Endothelial cell of umbilical vein (primary cell): Measurements from ENCODE around the gene EXOC7. TPM values are rescaled to one million over a fixed set of nuclear protein-coding genes. Genes with fewer than 3 reads are reported as not detected.

Source experiments
- BruUV-seq: library from RNA; stranded (reverse); fragments of 400-500 nt; replicated peaks from 2 replicates; lab custom pipeline; 2021; lab: Mats Ljungman, UMichigan
- CTCF ChIA-PET: fragments of 300-600, 350-600 bp; sonication (Branson Sonifier 250); formaldehyde crosslinking; loops from one replicate; lab custom pipeline; 2021; ENCODE audit warnings: antibody characterized with exemption, inconsistent platforms; lab: Charles Lee
- POLR2A ChIA-PET: fragments of 300-600, 350-600 bp; sonication (Branson Sonifier 250); formaldehyde crosslinking; loops from one replicate; lab custom pipeline; 2021; ENCODE audit warnings: antibody characterized with exemption, inconsistent platforms; lab: Charles Lee
- DNase-seq: peaks from one replicate; pipeline ENCODE4 v3.0.0-alpha.2; 2011; ENCODE audit warnings: low read depth, low spot score
- FAIRE-seq: peaks from 2 replicates; lab custom pipeline; 2011; peaks lifted over from hg19 to GRCh38; lab: Jason Lieb, UNC
- H2AFZ ChIP-seq: 2 replicates; pipeline ENCODE4 v1.6.0; 2012; ENCODE audit warnings: low read depth, low read length, control low read depth, inconsistent platforms
- H3K27ac ChIP-seq: 2 replicates; pipeline ENCODE4 v1.5.1; 2011; ENCODE audit warnings: low read depth, mild to moderate bottlenecking, control low read depth, low read length, moderate library complexity; ENCODE audit not compliant: insufficient read depth
- H3K27me3 ChIP-seq, 2 experiments: 2 replicates each; pipeline versions ENCODE4 v1.6.0 to v1.6.1; 2011; ENCODE audit warnings: low read length in 2 of 2, mixed read lengths in 1 of 2; ENCODE audit not compliant: control insufficient read depth in 2 of 2, insufficient read depth in 2 of 2
- H3K36me3 ChIP-seq, 2 experiments: 2 replicates in 1 of 2; 3 replicates in 1 of 2; pipeline ENCODE4 v1.5.1; 2011; ENCODE audit warnings: low read length in 2 of 2, mild to moderate bottlenecking in 1 of 2, moderate library complexity in 1 of 2; ENCODE audit not compliant: control insufficient read depth in 2 of 2, insufficient read depth in 2 of 2; ENCODE audit errors: extremely low read depth in 1 of 2
- H3K4me1 ChIP-seq: 3 replicates; pipeline ENCODE4 v1.5.1; 2011; ENCODE audit warnings: mild to moderate bottlenecking, low read length; ENCODE audit not compliant: control insufficient read depth, insufficient read depth; ENCODE audit errors: extremely low read depth
- H3K4me2 ChIP-seq: 2 replicates; pipeline ENCODE4 v1.6.1; 2011; ENCODE audit warnings: low read length, control low read depth, mixed read lengths; ENCODE audit not compliant: insufficient read depth
- H3K4me3 ChIP-seq, 3 experiments: fragments of 200-600 bp in 1 of 3; sonication (generic), shearing (Covaris generic) in 1 of 3; replicated peaks in 1 of 3; 2 replicates each; pipeline ENCODE4 v1.5.1; 2011 to 2016; ENCODE audit warnings: control low read depth in 3 of 3, low read length in 3 of 3, mild to moderate bottlenecking in 2 of 3, inconsistent platforms in 1 of 3, low read depth in 1 of 3, moderate library complexity in 1 of 3; ENCODE audit not compliant: insufficient read depth in 1 of 3
- H3K79me2 ChIP-seq: 2 replicates; pipeline ENCODE4 v1.6.0; 2012; ENCODE audit warnings: low read length, inconsistent platforms; ENCODE audit not compliant: control insufficient read depth, insufficient read depth
- H3K9ac ChIP-seq: replicated peaks from 2 replicates; pipeline ENCODE3; 2011; ENCODE audit warnings: low read length, control low read depth; ENCODE audit not compliant: insufficient read depth; ENCODE audit errors: extremely low read depth
- H3K9me1 ChIP-seq: replicated peaks from 3 replicates; pipeline ENCODE4 v1.6.0; 2011; ENCODE audit warnings: mild to moderate bottlenecking, low read length; ENCODE audit not compliant: control insufficient read depth, insufficient read depth; ENCODE audit errors: extremely low read depth
- H3K9me3 ChIP-seq: replicated peaks from 2 replicates; pipeline ENCODE4 v1.5.1; 2012; ENCODE audit warnings: low read length, inconsistent platforms; ENCODE audit not compliant: control insufficient read depth, insufficient read depth
- H4K20me1 ChIP-seq: replicated peaks from 2 replicates; pipeline ENCODE3; 2011; ENCODE audit warnings: mild to moderate bottlenecking, low read length; ENCODE audit not compliant: control insufficient read depth, insufficient read depth; ENCODE audit errors: extremely low read depth
- JUN ChIP-seq: IDR thresholded peaks from 2 replicates; pipeline ENCODE4 v1.6.1; 2011; ENCODE audit warnings: borderline replicate concordance, low read depth; ENCODE audit not compliant: insufficient read length, insufficient read depth
- dilution Hi-C: fragments of 300-500 bp; cut with MboI; formaldehyde crosslinking; loops from one replicate; pipeline ENCODE4 v1.15.0; 2019; ENCODE audit warnings: low sequenced_read_pairs; ENCODE audit not compliant: extremely low pct_ligation_motif_present
- intact Hi-C: fragments of 100-400 bp; cut with micrococcal nuclease; formaldehyde crosslinking; loops from one replicate; pipeline ENCODE4 v1.10.0; 2022
- polyA plus RNA-seq, 4 experiments: library from polyadenylated mRNA; depleted of rRNA in 3 of 4; stranded (reverse) in 3 of 4; unstranded in 1 of 4; fragments of >200 nt; gene quantifications; 2 replicates each; pipeline versions ENCODE4 v1.2.1 to v1.2.3, GENCODE V29; 2011 to 2012; ENCODE audit warnings: missing spikeins in 1 of 4
- total RNA-seq: library from RNA; stranded (reverse); gene quantifications from 2 replicates; pipeline ENCODE4 v1.2.3, GENCODE V29; 2021
- TF ChIP-seq, protein P1 (sequence below), 2 donors: IDR thresholded peaks; 1 replicate in 1 of 2; 2 replicates in 1 of 2; pipeline ENCODE4 v1.5.1; 2011; ENCODE audit warnings: low read length in 2 of 2, mild to moderate bottlenecking in 2 of 2, moderate library complexity in 2 of 2, control low read depth in 1 of 2, inconsistent platforms in 1 of 2, low read depth in 1 of 2; ENCODE audit not compliant: insufficient read depth in 1 of 2; ENCODE audit errors: extremely low read depth in 1 of 2

EXOC7 gene
- total and polyA plus RNA-seq, 2 donors (not counting 3 experiments of a cell fraction or from before 2014, with no cell fraction given): 91.5 to 137 TPM

DNA sequence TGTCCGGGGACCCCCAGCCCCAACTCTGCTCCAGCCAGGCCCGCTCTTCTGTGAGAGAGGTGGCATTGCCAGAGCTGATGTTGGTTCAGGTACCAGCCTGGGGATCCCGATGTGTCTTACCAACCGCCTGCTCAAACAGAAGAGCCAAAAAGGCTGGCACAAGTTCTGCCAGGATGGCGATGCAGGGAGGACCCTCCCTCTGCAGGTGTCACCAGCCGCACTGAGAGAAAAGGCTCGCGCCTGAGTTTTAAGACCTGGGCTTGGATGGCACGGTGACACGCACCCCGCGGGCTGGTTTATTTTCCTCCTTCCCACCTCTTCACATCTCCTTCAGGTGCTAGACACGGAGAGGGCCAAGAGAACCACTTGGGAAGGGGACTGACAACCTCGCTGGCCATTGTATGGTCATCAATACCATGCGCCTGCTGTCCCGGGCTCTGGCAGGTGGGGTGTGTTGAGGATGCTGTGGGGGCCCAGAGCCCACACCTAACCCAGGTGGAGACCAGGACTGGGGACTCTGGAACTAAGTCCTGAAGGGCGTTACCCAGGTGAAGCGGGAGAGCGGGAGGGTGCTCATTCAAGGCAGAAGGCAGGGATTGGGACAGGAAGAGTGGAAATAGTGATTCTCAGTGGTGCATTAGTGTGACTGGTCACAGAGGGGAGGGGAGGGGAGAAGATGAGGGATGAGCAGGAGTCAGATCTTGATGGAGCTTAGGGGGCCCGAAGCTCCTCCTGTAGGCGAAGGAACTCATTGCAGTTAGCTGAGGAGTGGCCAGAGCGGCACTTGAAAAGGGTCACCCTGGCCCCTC, 21.2 kb upstream of the EXOC7 start:
- Histone ChIP-seq H3K27ac (no peak overlapping the region), H3K4me3 (no peak overlapping the region), H3K36me3 (no peaks in the 10 kb centered on the region), H3K27me3 (no peaks in the 10 kb centered on the region), H3K9me3 (no peaks in the 10 kb centered on the region), H2AFZ (no peak overlapping the region), H3K9ac (no peak overlapping the region), H3K79me2 (no peaks in the 10 kb centered on the region), H3K4me1 (peaks cover 3% of the 10 kb centered on the region), H3K4me2 (no peak overlapping the region), H3K9me1 (no peaks in the 10 kb centered on the region), H4K20me1 (no peaks in the 10 kb centered on the region)
- dilution Hi-C loops (no loop called here), intact Hi-C loops (loop anchor here (5.0 kb wide), 2 partner anchors 138 to 173 kb away; no protein-coding TSS in a partner anchor)
- no TSS peak for BruUV-seq
- DNase-seq: no peak
- POLR2A ChIA-PET: no interaction called here
- FAIRE-seq: no peak
- TF ChIP-seq, protein P1, sequence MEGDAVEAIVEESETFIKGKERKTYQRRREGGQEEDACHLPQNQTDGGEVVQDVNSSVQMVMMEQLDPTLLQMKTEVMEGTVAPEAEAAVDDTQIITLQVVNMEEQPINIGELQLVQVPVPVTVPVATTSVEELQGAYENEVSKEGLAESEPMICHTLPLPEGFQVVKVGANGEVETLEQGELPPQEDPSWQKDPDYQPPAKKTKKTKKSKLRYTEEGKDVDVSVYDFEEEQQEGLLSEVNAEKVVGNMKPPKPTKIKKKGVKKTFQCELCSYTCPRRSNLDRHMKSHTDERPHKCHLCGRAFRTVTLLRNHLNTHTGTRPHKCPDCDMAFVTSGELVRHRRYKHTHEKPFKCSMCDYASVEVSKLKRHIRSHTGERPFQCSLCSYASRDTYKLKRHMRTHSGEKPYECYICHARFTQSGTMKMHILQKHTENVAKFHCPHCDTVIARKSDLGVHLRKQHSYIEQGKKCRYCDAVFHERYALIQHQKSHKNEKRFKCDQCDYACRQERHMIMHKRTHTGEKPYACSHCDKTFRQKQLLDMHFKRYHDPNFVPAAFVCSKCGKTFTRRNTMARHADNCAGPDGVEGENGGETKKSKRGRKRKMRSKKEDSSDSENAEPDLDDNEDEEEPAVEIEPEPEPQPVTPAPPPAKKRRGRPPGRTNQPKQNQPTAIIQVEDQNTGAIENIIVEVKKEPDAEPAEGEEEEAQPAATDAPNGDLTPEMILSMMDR (IDR thresholded peaks at IDR 0.05; ENCODE audit: extremely low read depth in 1 of 2, insufficient read depth in 1 of 2, low read depth in 1 of 2, low read length in 2 of 2): peak in 1 of 2 donors; percentile 17
- no peak for TF ChIP-seq JUN
- CTCF ChIA-PET: interaction anchor here (0.9 to 14.5 kb wide), 11 partner anchors 8 to 175 kb away, joined by 3 to 320 read pairs (median 5); partner anchors contain the start of gene FOXJ1
